Ectodermal cell (in vitro differentiated cells): Measurements from ENCODE around the gene ABHD17C.

ENCODE experiments used
- H3K27ac ChIP-seq: 2 replicates; pipeline ENCODE4 v1.7.0; 2013; ENCODE audit warnings: mild to moderate bottlenecking, low read depth, low read length; ENCODE audit not compliant: insufficient read depth, poor library complexity, severe bottlenecking
- H3K27me3 ChIP-seq: 2 replicates; pipeline ENCODE4 v1.7.0; 2013; ENCODE audit warnings: mild to moderate bottlenecking, low read length; ENCODE audit not compliant: insufficient read depth, control insufficient read depth, poor library complexity, severe bottlenecking
- H3K36me3 ChIP-seq: one replicate; pipeline ENCODE4 v1.7.0; 2013; ENCODE audit warnings: low read length; ENCODE audit not compliant: control insufficient read depth, insufficient read depth
- H3K4me1 ChIP-seq: one replicate; pipeline ENCODE4 v1.7.0; 2013; ENCODE audit warnings: low read length; ENCODE audit not compliant: control insufficient read depth, insufficient read depth
- H3K4me3 ChIP-seq: 2 replicates; pipeline ENCODE4 v1.7.0; 2013; ENCODE audit warnings: low read depth, low read length, control low read depth; ENCODE audit not compliant: insufficient read depth
- H3K9me3 ChIP-seq: 2 replicates; pipeline ENCODE4 v1.7.0; 2013; ENCODE audit warnings: mild to moderate bottlenecking, low read length, moderate library complexity; ENCODE audit not compliant: control insufficient read depth
- WGBS, 2 experiments: methylation state at CpG; one replicate each; pipeline ENCODE4 v1.1.7; 2013; ENCODE audit warnings: missing lambda C conversion rate in 2 of 2; 5-methylcytosine and 5-hydroxymethylcytosine counted together

The ABHD17C gene

GRCh38 chr15:80727196-80727595, 32.1 kb downstream of the ABHD17C start:
- no peak overlapping the region for H3K4me3 ChIP-seq
- H3K9me3 ChIP-seq, result no peaks in the 10 kb centered on the region
- no peaks in the 10 kb centered on the region for H3K27me3 ChIP-seq
- 78 to 80% methylated on average over 4 of the region's 4 CpGs for WGBS, 2 experiments
- peaks cover 4% of the 10 kb centered on the region for H3K4me1 ChIP-seq
- no peaks in the 10 kb centered on the region for H3K36me3 ChIP-seq
- no peak overlapping the region for H3K27ac ChIP-seq

DNA sequence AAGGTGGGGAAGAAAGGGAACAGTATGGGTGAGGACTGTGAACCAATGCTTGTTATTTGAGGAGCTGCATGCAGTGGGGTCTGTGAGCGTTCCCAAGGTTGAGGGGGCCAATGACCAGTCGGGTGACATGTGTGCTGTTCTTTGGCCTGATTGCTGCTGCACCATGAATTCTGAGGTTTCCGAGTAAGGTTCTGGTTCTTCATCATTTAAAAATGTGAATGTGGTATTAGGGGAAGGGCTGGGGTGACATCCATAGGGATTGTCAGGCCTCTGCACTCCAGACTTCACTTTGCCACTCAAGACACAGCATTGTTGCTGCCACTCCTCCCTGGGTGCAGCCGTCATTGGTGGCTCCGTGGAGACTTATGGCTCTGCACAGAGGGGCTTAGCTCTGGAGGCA, 32.5 kb downstream of the ABHD17C start:
- no peaks in the 10 kb centered on the region for H3K36me3 ChIP-seq

DNA sequence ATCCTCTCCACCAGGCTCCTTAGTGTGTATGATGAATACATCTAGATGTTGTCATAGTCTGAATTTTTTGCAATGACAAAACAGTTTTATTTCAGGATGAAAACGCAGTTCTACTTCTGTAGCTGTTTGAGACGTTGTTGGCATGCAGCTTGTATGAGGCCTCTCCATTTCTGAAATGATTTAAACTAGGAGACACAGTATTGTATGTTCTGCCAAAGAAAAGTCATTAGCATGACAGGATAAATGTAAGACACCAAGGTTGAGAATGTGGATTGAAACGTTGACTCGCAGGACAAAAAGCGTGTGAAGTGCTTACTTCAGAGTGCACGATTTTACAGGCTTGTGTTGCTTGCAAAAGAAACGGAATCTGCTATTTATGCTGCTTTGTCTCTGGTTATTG, 35.3 kb downstream of the ABHD17C start:
- H3K27ac ChIP-seq, result no peak overlapping the region
- WGBS, 2 experiments, result 93% methylated on average over 7 of the region's 7 CpGs
- H3K27me3 ChIP-seq, result no peaks in the 10 kb centered on the region
- peaks cover 4% of the 10 kb centered on the region for H3K4me1 ChIP-seq
- H3K9me3 ChIP-seq, result no peaks in the 10 kb centered on the region
- H3K4me3 ChIP-seq, result no peak overlapping the region
- no peaks in the 10 kb centered on the region for H3K36me3 ChIP-seq

More for the DNA sequence above, 32.5 kb downstream of the ABHD17C start:
- H3K27me3 ChIP-seq, result no peaks in the 10 kb centered on the region
- WGBS, 2 experiments, result 92 to 93% methylated on average over 5 of the region's 5 CpGs
- no peak overlapping the region for H3K27ac ChIP-seq
- H3K4me1 ChIP-seq, result peaks cover 4% of the 10 kb centered on the region
- no peak overlapping the region for H3K4me3 ChIP-seq
- H3K9me3 ChIP-seq, result no peaks in the 10 kb centered on the region

DNA sequence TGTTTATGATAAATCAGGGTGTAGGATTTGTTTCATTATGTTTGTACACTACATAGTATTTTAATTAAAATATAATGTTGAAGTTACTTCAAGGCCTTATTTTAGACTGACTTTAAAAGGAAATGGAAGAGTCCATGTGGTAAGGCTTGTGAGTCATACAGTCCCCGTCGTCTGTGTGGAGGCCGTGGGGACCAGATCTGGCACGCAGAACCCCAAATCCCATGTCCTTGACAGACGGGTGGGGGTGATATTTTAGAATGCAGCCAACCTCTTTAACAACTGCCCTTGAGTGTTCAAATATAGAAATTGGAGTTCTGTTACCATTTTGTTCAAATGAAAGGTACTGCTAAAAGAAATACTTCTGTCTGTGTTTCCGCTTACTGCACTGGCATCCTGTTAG, 35.8 kb downstream of the ABHD17C start:
- Histone ChIP-seq H3K36me3 (no peaks in the 10 kb centered on the region), H3K27me3 (no peaks in the 10 kb centered on the region), H3K4me3 (no peak overlapping the region), H3K27ac (no peak overlapping the region), H3K4me1 (peaks cover 4% of the 10 kb centered on the region), H3K9me3 (no peaks in the 10 kb centered on the region)
- 95% methylated on average over 6 of the region's 6 CpGs for WGBS, 2 experiments

DNA sequence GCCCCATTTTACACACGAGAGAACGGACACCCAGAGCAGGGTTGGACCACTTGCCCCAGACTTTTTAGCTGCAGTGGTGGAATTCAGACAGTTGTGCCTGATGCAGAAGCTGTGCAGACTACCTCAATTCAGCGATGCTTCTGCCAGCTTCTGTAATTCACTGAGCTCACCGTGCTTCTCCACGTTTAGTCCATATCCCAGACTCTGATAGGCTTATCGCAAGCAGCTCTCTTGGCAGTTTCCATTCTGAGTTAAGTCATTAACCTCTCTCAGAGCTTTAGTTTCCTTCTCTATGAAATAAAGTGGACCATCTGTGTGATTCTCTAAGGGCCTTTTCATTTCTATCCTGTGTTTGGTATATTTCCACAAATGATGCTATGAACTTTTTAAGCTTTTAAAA, 37.1 kb downstream of the ABHD17C start:
- 88 to 90% methylated on average over 6 of the region's 6 CpGs for WGBS, 2 experiments

GRCh38 chr15:80732818-80733217, 37.7 kb downstream of the ABHD17C start:
- no peaks in the 10 kb centered on the region for H3K36me3 ChIP-seq

More for the DNA sequence above, 37.1 kb downstream of the ABHD17C start:
- H3K4me1 ChIP-seq, result peaks cover 4% of the 10 kb centered on the region
- H3K36me3 ChIP-seq, result no peaks in the 10 kb centered on the region
- no peaks in the 10 kb centered on the region for H3K27me3 ChIP-seq
- no peak overlapping the region for H3K4me3 ChIP-seq
- H3K9me3 ChIP-seq, result no peaks in the 10 kb centered on the region
- peak overlapping the region; percentile 19 for H3K27ac ChIP-seq

DNA sequence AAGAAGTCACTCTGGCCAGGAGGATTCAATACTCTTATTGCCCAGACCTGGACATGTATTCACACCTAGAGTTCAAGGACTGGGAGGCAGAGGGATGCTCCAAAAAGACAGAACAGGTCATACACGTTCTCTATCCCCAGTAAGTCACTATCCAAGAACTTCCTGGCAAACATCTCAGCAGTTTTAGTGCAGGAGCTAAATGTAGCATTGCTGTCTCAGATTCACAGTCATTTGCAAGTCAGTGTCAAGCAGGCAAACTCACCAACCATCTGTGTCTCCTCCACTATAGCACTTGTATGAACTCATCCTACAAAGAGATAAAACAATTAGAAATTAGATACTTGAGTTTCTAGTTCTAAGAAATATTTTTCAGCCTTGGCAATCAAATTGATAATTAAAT, 38.4 kb downstream of the ABHD17C start:
- Histone ChIP-seq H3K36me3 (no peaks in the 10 kb centered on the region), H3K9me3 (no peaks in the 10 kb centered on the region), H3K4me1 (no peaks in the 10 kb centered on the region), H3K27ac (no peak overlapping the region), H3K4me3 (no peak overlapping the region), H3K27me3 (no peaks in the 10 kb centered on the region)
- WGBS, 2 experiments, result 60 to 88% methylated on average over 1 of the region's 1 CpG

More at GRCh38 chr15:80732818-80733217, 37.7 kb downstream of the ABHD17C start:
- H3K4me3 ChIP-seq, result no peak overlapping the region
- no peaks in the 10 kb centered on the region for H3K27me3 ChIP-seq
- no peaks in the 10 kb centered on the region for H3K9me3 ChIP-seq
- 93 to 95% methylated on average over 5 of the region's 5 CpGs for WGBS, 2 experiments
- H3K27ac ChIP-seq, result no peak overlapping the region
- H3K4me1 ChIP-seq, result peaks cover under 1% of the 10 kb centered on the region

GRCh38 chr15:80735344-80735743, 40.2 kb downstream of the ABHD17C start:
- Histone ChIP-seq H3K4me3 (no peak overlapping the region), H3K36me3 (no peaks in the 10 kb centered on the region), H3K27me3 (no peaks in the 10 kb centered on the region), H3K27ac (no peak overlapping the region), H3K9me3 (no peaks in the 10 kb centered on the region), H3K4me1 (no peaks in the 10 kb centered on the region)
- WGBS, 2 experiments, result 88% methylated on average over 8 of the region's 8 CpGs

GRCh38 chr15:80736560-80736959, 41.5 kb downstream of the ABHD17C start:
- H3K4me3 ChIP-seq, result no peak overlapping the region
- no peaks in the 10 kb centered on the region for H3K4me1 ChIP-seq
- H3K9me3 ChIP-seq, result no peaks in the 10 kb centered on the region
- H3K27me3 ChIP-seq, result no peaks in the 10 kb centered on the region
- no peak overlapping the region for H3K27ac ChIP-seq
- H3K36me3 ChIP-seq, result no peaks in the 10 kb centered on the region
- 94 to 97% methylated on average over 3 to 4 of the region's 4 CpGs for WGBS, 2 experiments

DNA sequence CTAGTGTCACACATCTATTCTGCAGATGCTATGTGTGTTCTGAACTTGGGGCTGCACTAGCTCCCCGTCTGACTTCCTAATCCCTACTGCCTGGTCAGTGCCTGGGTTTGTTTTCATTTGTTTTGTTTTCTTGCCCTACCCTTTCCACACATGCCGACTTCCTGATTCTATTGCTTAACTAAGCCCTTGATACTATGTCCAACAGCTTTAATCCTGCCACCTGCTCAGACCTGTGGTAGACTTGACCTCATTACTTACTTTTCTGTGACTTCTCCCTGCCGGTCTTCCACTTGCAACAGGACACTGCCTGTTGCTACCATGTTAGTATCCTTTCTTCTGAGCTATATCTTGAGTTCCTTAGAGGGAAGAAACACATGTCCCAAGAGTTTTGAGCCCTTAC, 44.8 kb downstream of the ABHD17C start:
- no peaks in the 10 kb centered on the region for H3K27me3 ChIP-seq
- no peak overlapping the region for H3K27ac ChIP-seq
- no peak overlapping the region for H3K4me3 ChIP-seq
- H3K36me3 ChIP-seq, result no peaks in the 10 kb centered on the region
- H3K4me1 ChIP-seq, result peaks cover 9% of the 10 kb centered on the region
- H3K9me3 ChIP-seq, result no peaks in the 10 kb centered on the region
- 91 to 97% methylated on average over 3 of the region's 3 CpGs for WGBS, 2 experiments

DNA sequence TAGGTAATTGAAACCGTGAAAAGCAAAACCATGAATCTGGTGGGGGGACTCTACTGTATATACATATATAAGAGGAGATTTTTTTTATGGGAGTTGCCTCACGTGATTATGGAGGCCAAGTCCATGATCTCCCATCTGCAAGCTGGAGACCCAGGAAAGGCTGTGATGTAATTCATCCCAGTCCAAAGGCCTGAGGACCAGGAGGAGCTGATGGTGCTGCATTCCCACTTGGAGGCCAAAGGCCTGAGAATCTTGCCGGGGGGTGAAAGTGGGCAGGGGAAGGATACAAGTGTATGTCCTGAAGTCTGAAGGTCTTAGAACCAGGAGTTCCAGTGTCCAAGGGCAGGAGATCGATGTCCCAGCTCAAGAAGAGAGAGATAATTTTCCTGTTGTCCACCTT, 47.0 kb downstream of the ABHD17C start:
- Histone ChIP-seq H3K36me3 (no peaks in the 10 kb centered on the region), H3K27me3 (no peaks in the 10 kb centered on the region), H3K9me3 (no peaks in the 10 kb centered on the region), H3K4me1 (peaks cover 9% of the 10 kb centered on the region), H3K27ac (no peak overlapping the region), H3K4me3 (no peak overlapping the region)
- WGBS, 2 experiments, result 96 to 97% methylated on average over 3 to 4 of the region's 4 CpGs
